HUDEP-2 (cell line): ENCODE data around the gene DISP2.

ENCODE experiments used
- DNase-seq, 76 experiments: peaks; one replicate each; lab custom pipeline; 2025; ENCODE audit not compliant: unreplicated experiment in 76 of 76; lab: John Stamatoyannopoulos, UW

The DISP2 gene

DNA sequence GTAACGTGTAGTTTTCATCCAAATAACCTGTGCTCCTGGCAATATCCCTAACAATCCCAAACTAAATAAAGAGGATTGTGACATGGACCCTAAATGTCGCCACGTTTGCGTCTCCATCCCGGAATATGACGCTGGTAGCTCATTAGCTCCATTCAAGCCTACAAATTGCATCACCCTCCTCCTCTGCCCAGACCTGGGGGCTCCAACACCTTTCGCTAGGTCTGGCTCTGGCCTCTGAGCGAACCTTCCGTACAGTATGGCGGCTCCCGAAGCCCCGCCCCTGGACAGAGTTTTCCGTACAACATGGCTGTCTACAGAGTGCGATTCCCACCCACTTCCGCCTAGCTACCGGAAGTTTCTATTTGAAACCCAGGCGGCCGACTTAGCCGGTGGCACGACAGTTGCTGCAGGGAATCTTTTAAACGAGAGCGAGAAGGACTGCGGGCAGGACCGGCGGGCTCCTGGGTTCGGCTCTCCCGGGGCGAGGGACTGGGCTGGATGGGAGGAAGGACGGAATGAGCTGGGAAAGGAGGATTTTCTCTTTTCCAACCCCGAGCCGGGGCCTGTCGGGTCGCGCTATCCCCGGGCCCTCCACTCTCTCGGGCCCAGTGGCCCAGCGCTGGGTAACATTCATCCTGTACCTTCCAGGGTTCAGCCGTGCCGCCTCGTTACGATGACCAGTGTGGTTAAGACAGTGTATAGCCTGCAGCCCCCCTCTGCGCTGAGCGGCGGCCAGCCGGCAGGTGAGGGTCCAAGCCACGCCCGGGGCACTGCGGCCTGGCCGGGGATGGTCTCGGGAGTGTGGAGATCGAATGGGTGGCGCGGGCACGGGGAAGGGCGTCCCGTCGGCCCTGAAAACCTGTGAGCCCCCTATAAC is 24.8 kb downstream of the DISP2 start, which contains the start of gene KNSTRN:
KNSTRN (plus strand) TSS at position 142 of the 877 bp plus-strand sequence; CDS start at position 257, 115 bp downstream.
- peak in 74 of 76 experiments; percentile 9 to 95 (median 85) for DNase-seq

DNA sequence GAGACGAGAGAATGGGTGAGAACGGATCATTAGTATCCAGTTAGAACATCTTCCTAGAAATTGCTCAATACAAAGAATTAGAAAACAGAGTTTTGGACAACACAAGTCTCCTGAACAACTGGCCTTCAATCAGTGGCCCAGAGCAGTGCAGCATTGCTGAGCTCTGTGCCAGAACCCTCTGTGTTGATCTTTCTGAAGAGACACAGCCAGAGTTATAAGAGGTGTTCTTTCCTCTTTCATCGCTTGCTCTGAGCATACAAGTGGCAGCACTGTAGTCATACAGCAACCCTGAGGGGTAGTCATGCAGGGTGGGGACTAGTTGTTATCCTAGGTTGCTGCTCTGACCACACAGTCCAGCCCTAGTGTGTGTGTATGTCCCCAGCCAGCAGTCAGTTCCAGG is 28.5 kb downstream of the DISP2 start:
- DNase-seq = no peak

DNA sequence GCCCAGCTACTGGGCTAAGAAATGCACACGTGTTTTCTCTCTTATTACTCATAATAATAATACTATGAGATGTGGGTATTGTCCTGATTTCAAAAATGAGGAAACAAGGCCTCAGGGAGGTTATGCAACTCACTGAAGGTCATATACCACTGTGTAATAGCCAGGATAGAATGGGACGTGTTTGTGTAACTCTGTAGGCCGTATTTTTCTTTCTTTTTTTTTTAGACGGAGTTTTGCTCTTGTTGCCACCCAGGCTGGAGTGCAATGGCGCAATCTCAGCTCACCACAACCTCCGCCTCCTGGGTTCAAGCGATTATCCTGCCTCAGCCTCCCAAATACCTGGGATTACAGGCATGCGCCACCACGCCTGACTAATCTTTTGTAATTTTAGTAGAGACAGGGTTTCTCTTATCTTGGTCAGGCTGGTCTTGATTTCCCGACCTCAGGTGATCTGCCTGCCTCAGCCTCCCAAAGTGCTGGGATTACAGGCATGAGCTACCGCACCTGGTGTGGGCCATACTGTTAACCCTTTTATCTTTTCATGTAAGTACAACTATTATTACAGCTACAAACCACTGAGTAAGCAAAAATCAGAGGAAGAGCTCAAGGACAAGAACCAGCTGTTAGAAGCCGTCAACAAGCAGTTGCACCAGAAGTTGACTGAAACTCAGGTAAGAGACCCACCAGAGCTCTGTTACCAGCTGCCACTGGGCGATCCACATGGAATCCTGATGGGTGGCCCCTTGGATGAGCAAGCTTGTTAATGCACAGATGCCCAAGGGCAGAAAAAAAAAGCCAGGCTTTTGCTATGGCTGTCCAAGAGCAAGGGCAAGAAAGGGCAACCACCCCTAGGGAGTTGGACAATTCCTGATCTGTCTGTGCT is 31.2 kb downstream of the DISP2 start:
- no peak for DNase-seq

DNA sequence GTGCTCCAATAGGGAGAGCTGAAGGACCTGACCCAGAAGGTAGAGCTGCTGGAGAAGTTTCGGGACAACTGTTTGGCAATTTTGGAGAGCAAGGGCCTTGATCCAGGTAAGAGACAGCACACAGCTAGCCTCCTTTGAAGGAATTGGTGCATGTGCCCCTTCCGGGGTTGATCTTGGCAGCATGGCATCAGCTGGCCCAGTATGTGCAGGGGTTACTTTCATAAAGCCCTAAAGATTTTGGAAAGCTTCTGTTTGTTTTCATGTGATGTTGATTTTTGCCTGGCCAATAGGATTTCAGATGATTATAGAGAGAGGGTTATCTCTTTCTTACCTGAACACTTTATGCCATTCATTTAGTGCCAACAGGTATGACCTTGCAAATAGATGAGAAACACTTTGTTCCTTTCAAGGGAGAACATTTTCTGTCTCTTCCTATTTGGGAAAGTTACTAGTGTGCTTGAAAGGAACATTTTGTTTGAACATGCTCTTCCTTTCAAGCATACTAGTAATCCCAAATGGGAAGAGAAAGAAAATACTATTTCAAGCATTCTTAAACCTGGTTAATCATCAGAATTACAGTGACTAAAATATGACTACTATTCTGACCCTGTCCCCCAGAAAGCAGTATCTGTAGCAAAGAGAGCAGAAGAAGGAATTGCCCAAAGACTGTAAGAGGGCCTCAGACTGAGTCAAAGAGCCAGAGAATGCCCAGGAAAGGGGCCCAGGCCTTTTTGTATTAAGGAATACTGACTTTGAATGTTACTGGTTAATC is 32.0 kb downstream of the DISP2 start:
- DNase-seq = no peak

DNA sequence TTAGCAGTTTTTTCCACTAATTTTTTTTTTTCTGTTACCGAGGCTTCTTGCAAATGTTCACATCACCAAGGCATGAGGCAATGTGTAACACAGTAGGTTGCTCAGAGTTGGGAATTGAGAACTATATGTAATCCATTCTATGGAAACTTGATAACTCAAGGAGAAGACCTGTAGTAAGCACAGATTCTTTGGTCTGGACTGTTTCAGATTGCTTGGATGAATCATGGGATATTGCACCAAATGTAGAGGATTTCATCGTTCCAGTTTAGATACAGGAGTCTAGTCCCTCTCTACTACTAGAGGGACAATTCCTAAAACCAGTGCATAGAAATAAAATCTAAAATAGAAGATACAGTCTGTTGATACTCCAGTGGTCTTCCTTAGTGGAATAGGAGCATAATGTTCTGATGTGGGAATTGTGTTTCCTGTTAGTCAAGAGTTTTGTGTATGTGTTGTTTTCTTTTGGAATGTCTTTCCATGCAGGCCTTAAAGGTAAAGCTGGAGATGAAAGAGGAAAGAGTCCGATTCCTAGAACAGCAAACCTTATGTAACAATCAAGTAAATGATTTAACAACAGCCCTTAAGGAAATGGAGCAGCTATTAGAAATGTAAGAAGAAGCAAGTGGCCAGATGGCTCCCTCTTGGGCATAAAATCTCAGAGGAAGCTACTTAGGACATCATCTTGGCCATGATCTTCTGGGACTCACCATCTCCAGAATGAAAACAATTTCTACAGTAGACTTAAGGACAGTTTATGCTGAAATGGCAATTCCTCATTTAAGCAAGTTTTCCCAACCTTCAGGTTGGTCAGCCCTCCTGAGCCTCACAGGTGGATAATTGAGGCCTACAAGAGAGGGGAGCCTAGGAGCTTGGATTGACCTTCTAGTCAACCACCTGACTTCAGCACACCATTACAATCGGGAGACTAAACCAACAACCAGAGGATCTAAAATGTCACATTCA is 35.2 kb downstream of the DISP2 start:
- DNase-seq = no peak

DNA sequence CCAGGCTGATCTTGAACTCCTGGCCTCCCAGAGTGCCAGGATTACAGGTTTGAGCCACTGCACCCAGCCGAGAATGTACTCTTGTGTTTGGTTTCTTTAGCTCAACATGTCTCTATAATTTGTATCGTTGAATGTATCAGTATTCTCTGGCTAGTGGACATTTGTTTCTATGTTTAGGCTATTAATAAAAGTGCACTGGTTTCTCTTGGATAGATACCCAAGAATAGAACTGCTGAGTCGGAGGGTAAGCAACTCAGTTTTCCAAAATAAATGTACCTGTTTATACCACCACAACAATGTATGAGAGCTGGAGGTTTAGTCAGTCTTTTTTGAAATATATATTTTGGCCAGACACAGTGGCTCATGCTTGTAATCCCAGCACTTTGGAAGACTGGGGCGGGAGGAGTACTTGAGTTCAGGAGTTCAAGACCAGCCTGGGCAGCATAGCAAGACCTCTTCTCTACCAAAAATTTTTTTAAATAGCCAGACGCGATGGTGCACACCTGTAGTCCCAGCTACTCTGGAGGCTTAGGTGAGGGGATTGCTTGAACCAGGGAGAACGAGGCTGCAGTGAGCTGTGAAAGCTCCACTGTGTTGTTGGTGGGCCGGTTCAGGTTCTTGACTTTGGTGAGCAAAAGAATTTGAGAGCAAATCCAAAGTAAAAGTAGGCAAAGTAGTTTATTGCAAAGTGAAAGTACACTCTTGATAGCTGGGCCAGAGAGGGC is 39.8 kb downstream of the DISP2 start:
- DNase-seq = no peak

DNA sequence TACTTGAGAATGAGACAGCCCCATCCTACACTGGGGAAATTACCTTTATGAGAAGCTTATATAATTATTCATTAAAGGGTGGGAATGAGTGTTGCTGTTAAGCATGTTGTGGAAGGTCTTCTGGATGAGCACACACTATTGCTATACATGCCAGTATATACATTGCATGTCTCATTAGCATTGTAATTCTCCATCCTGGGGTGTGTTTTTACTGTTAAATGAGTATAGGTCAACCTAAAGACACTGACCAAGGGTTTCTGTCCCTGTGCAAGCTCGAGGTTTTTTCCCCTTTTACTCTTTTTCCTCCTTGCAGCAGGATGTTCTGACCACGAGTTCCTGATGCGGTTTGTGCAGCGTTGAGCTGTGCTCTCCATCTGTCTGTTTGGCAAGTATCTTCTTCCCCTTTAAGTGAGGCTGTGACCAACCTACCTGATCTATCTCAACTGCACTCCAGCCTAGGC is 40.4 kb downstream of the DISP2 start:
- DNase-seq = peak in 5 of 76 experiments; percentile 3 to 22 (median 13)

DNA sequence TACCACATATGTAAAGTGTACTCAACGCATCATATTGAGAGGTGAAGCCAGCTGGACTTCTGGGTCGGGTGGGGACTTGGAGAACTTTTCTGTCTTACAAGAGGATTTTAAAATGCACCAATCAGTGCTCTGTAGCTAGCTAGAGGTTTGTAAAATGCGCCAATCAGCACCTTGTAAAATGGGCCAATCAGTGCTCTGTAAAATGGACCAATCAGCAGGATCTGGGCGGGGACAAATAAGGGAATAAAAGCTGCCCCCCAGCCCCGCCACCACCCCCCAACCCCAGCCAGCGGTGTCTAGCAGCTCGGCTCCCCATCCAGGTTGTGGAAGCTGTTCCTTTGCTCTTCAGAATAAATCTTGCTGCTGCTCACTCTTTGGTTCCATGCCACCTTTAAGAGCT is 41.4 kb downstream of the DISP2 start:
- DNase-seq = no peak

DNA sequence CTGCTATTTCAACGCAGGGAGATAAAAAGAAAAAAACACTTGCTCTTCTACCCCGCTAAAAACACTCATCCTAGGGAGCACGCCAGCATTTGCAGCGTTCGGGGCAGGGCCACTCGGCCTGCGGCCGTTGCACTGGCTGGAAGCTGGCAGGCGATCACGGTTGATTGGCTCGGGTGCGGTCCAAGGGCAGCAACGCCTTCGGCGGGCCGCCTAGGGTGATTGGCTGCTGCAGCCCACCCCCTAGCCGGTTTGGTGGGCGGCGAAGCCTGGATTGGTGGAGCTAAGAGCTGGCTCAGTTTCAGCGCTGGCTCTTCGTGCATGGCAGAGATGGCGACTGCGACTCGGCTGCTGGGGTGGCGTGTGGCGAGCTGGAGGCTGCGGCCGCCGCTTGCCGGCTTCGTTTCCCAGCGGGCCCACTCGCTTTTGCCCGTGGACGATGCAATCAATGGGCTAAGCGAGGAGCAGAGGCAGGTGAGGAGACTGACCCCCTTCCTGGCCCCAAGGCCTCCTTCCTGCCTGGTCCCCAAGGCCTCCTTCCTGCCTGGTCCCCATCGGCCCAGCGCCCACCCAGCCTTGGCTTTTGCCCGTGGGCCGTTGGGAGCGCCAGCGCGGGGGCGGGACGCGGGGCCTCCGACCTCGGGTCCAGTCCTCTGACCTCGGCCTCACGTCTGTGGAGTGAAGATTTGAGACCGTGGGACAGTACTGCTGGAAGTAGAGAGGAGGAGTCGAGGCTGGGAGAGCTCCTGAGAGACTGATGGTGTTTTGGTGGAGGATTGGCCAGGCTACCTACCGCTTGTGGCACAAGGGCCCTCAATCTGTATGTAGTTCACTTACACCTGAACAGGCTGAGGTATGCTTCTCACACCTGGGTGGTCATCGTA is 47.7 kb downstream of the DISP2 start, which contains the start of gene IVD:
IVD (plus strand) TSS at position 295 of the 881 bp plus-strand sequence; CDS start at position 328, 33 bp downstream.
- peak in 75 of 76 experiments; percentile 47 to 97 (median 93) for DNase-seq

DNA sequence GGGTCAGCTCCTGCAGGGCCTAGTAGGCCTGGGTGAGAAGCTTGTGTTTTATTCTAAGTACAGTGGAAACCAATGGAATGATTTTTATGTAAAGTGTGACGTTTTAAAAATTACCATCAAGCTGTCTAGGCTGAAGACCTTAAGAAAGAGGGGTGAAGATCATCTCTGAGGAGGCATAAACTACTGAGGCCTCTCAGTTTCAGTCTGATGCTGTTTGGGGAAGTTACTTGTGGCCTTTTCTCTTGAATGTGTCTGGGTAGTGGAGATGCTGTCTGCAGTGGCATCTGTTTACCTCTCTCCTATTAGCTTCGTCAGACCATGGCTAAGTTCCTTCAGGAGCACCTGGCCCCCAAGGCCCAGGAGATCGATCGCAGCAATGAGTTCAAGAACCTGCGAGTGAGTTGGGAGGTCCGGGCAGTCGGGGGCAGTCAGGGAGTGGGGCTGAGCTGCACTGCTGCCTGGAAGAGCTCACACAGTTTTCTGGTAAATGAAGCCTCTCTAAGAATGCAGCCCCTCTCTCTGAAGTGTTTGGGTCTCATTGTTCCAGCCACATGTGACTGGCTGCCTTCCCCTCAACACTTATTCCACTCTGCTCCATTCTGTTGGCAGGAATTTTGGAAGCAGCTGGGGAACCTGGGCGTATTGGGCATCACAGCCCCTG is 49.4 kb downstream of the DISP2 start:
- DNase-seq = no peak

DNA sequence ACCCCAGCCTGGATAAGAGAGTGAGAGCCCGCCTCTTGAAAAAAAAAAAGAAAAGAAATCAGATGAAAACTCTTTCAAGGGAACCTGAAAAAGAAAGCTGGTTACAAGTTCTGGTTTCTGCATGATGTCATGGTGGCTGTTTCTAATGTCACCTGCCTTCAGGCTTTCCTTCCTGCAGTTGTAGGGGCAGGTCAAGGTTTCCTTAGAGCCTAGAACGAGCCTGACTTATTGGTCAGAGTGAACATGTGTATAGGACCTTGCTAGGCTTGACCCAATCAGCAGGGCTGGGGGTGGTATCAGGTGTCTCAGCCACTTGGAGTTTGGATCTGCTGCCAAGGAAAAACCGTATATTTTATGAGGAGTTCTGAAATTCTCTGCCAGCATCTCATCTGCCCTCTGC is 51.3 kb downstream of the DISP2 start:
- DNase-seq = no peak

DNA sequence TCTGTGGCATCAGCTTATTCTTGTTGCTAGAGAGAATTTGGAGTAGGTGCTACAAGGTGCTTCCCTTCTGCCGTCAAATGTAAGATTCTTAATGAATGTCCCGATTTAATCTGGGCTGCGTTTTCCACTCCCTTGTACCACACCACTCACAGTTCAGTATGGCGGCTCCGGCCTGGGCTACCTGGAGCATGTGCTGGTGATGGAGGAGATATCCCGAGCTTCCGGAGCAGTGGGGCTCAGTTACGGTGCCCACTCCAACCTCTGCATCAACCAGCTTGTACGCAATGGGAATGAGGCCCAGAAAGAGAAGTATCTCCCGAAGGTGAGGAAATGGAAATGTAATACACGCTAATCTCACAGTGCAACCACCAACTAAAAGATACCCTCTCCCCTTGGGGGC is 52.5 kb downstream of the DISP2 start:
- no peak for DNase-seq

DNA sequence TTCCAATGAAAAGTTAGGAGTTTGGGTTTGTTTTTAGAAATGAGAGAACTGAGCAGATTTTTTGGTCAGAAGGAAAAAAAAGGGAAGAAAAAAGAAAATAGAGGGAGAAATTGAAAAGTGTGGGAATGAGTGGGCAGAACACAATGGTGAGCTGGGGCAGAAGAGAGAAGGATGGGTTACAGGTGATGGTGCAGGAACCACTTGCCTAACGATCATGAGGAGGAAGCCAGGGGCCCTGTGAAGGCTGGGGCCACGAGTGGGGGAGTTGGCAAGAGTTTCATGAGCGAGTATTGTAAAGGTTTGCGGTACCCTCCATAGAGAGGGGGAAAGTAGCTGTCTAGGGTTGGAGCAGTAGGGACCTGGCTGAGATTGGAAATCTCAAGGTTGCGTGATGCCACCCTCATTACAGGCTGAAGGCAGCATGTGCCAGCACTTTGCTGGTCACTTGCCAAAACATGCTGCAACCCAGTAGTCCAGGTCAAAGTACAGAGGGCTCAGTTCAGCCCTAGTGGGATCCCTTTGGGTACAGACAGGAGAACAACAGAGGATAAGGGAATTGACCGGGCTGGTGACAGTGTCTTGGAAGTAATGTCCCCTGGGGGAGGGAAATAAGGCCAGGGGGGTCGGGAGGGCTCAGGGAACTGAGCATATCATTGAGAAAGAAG is 54.2 kb downstream of the DISP2 start:
- no peak for DNase-seq

DNA sequence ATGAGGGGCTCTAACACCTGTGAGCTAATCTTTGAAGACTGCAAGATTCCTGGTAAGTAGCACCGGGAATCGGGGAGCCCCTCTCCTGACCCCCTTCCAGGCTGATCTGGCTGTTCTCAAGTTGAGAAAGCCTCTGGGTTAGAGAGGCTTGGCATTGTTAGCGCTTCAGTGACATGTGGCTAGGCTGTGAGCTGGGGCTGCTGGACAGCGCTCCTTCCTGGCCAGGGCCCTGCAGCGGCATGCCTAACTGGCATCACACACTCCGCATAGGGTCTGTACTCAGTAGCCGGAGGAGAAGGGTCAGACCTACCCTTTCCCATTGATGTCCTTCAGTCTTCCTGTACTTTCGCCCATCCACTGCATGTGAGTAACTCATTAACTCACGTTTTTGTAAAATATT is 55.0 kb downstream of the DISP2 start:
- no peak for DNase-seq

DNA sequence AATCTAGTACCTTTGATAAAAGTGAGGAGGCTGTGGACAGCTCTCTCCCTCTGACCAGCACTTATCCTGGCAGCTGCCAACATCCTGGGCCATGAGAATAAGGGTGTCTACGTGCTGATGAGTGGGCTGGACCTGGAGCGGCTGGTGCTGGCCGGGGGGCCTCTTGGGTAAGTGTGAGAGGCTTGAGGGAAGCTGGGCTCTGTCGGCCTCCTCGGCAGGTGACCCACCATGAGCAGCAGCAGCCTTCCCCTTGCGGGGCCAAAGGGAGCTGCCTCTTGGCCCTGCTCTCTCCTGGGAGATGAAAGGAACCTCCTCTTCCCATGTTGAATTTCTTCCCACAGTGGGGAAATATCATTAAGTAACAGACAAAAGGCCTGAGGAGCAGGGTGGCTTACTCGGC is 56.8 kb downstream of the DISP2 start:
- DNase-seq = no peak

DNA sequence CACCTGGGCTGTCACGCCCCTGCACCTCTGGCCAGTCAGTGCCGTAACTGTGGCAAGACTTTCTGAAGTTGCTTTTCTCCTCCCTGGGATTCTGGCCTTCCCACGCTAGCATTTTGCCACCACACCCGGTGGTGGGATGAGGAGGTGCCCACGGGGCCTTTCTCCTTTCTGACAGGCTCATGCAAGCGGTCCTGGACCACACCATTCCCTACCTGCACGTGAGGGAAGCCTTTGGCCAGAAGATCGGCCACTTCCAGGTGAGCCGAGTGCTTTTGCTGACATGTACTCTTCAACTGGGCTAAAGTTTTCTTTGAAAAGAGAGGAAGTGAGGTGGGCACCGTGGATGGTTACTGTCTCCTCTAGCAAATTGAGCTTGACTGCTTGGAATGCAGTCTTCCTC is 57.2 kb downstream of the DISP2 start:
- DNase-seq = no peak

DNA sequence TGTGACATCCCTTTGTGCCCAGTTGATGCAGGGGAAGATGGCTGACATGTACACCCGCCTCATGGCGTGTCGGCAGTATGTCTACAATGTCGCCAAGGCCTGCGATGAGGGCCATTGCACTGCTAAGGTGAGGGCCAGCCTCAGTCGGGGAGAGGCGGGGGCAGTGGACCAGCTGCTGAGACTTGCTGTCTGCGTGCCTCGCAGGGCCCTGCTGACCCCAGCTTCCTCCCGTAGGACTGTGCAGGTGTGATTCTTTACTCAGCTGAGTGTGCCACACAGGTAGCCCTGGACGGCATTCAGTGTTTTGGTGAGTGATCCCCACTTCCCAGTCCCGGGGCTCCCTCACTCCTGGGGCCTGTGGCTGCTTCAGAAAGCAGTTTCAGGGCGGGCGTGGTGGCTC is 58.0 kb downstream of the DISP2 start:
- DNase-seq = no peak
